PC-3 (cell line): ENCODE measurements around the gene FLYWCH2.

Experiments used
- EZH2 ChIP-seq: fragments of 300-600 bp; sonication (generic); IDR thresholded peaks from one replicate; pipeline ENCODE4 v1.6.1; 2017; ENCODE audit warnings: antibody characterized with exemption, mild to moderate bottlenecking, low read length; ENCODE audit not compliant: unreplicated experiment
- TF ChIP-seq, protein P1 (sequence below): fragments of 300-600 bp; sonication (generic); conservative IDR thresholded peaks from 2 replicates; pipeline ENCODE4 v1.5.1; 2017; ENCODE audit warnings: antibody characterized with exemption, low read depth, mild to moderate bottlenecking, low read length

DNA sequence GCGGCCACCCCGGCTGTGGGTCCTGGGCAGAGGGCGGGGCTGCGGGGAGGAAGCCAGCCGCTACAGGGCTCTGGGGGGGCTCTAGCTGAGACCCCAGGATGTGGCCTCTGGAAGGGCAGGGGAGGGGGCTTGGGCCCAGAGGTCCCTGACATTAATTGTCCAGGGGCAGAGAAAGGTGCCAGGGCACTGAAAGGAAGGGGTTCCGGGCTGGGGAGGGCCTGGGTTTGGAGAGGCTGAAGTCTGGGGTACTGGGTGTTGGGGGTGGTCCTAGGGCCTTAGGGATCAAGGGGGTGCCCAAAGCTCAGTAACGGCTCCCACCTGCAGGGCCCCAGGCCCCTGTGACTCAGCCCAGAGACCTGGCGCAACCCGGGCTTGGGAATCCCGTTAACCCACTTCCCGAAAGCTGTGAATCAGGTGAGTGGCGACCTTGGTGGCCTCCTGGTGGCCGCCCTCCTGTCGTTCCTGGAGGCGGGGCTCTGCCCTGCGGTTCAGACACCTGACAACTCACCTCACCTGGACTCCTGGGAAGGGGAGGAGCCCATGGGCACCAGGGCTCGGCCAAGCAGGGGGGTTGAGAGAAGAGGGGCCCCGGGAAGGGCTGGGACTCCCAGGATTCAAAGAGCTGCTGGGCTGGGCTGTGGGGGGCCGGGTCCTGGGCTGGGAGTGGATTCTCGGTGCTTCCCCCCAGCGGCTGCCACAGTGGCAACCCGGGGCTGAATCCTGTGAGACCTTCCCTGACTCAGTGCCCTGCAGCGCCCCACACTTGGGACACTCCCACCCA, 24.6 kb upstream of the FLYWCH2 start:
- TF ChIP-seq, protein P1, sequence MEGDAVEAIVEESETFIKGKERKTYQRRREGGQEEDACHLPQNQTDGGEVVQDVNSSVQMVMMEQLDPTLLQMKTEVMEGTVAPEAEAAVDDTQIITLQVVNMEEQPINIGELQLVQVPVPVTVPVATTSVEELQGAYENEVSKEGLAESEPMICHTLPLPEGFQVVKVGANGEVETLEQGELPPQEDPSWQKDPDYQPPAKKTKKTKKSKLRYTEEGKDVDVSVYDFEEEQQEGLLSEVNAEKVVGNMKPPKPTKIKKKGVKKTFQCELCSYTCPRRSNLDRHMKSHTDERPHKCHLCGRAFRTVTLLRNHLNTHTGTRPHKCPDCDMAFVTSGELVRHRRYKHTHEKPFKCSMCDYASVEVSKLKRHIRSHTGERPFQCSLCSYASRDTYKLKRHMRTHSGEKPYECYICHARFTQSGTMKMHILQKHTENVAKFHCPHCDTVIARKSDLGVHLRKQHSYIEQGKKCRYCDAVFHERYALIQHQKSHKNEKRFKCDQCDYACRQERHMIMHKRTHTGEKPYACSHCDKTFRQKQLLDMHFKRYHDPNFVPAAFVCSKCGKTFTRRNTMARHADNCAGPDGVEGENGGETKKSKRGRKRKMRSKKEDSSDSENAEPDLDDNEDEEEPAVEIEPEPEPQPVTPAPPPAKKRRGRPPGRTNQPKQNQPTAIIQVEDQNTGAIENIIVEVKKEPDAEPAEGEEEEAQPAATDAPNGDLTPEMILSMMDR = no peak; the same call in 1 of the 2 replicates
- TF ChIP-seq EZH2 = no peak
